Activated T-helper 2 cell treated with anti-CD3 and anti-CD28 coated beads, Interferon-gamma antibody, Interleukin-2, Interleukin-4, amounts not matched to agents 10 μg/mL and 5 μg/mL and 100 μg/mL, durations not matched to agents 14 hours and 24 hours and 36 hours (primary cell): ENCODE results near the gene DNAJB13. TPM values are rescaled to one million over a fixed set of nuclear protein-coding genes. Genes with fewer than 3 reads are reported as not detected.

ENCODE experiments used
- DNase-seq: peaks from one replicate; pipeline ENCODE4 v3.0.0; 2021; ENCODE audit warnings: low spot score
- H3K27ac Mint-ChIP-seq: one replicate; pipeline ENCODE4 v1.8.0; 2021; ENCODE audit warnings: mixed read lengths
- H3K27me3 Mint-ChIP-seq: one replicate; pipeline ENCODE4 v1.8.0; 2021; ENCODE audit warnings: low read depth, mixed read lengths
- H3K36me3 Mint-ChIP-seq: one replicate; pipeline ENCODE4 v1.8.0; 2021; ENCODE audit warnings: low read depth, mixed read lengths
- H3K4me1 Mint-ChIP-seq: one replicate; pipeline ENCODE4 v1.8.0; 2021; ENCODE audit warnings: low read depth, mixed read lengths
- H3K4me3 Mint-ChIP-seq: one replicate; pipeline ENCODE4 v1.8.0; 2021; ENCODE audit warnings: low read depth, mild to moderate bottlenecking, moderate library complexity, mixed read lengths
- H3K9me3 Mint-ChIP-seq: one replicate; pipeline ENCODE4 v1.8.0; 2021; ENCODE audit warnings: mixed read lengths
- intact Hi-C: fragments of 100-400 bp; cut with micrococcal nuclease; formaldehyde crosslinking; loops from one replicate; pipeline ENCODE4 v1.15.1; 2023
- total RNA-seq: library from RNA; stranded (reverse); gene quantifications from 2 replicates; pipeline ENCODE4 v1.2.3, GENCODE V29; 2022

The DNAJB13 gene
- total RNA-seq, 1 donor from 2014 or later, result 0.52 TPM

DNA sequence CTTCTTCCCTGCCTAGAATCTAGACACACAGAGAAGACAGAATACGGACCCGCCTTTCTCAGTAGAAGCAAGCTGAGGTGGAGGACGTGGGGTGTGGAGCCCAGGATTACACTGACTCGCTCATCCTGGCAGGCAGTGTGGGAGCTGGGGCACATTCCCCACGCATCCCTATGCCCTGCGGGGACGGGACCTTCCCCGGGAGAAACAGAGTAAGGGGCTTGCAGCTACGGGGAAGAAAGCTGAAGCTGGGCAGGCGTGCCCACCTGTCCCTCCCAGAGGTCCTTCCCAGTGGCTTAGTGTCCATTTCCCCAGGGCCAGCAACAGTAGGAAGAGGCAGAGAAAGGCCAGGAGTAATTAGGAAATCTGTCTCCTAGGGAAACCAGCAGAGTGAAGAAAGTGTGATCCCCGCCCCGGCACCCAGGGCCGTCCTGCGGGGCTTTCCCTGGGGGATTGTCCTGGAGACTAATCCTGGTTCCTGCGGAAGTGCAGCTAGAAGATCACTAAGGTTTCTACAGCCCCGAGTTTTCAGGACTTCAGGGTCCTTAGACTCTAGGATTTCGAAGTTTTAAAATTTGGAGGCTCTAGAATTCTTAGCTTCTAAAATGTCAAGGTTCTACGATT is 7.8 kb downstream of the DNAJB13 start:
- no peaks in the 10 kb centered on the region for H3K9me3 Mint-ChIP-seq
- no peak overlapping the region for H3K4me3 Mint-ChIP-seq
- intact Hi-C loops, result no loop called here
- no peaks in the 10 kb centered on the region for H3K36me3 Mint-ChIP-seq
- no peak for DNase-seq
- H3K27me3 Mint-ChIP-seq, result peaks cover 13% of the 10 kb centered on the region
- H3K27ac Mint-ChIP-seq, result no peak overlapping the region
- peaks cover 3% of the 10 kb centered on the region for H3K4me1 Mint-ChIP-seq

DNA sequence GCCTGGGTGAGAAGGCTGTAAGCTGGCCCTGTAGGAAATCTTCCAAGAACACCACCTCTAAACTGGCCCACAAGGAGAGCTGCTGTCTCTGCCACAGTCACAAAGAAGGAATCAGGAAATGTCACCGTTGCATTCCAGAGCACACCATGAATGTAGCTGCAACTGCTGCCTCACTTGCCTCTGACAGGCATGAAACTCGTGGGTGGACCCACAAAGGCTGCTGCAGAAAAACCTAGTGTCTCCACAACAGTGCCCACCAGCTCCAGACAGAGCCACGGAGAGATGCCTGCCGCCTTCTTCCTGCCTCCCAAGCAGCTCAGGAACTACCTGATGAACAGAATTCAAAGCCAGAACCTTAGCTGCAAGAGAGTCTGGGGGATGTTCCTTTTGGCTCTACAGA is 10.5 kb downstream of the DNAJB13 start:
- Mint-ChIP-seq H3K27ac (no peak overlapping the region), H3K36me3 (no peaks in the 10 kb centered on the region)
- intact Hi-C loops, result loop anchor here (10.0 kb wide), 1 partner anchor 273 kb away; no protein-coding TSS in a partner anchor

DNA sequence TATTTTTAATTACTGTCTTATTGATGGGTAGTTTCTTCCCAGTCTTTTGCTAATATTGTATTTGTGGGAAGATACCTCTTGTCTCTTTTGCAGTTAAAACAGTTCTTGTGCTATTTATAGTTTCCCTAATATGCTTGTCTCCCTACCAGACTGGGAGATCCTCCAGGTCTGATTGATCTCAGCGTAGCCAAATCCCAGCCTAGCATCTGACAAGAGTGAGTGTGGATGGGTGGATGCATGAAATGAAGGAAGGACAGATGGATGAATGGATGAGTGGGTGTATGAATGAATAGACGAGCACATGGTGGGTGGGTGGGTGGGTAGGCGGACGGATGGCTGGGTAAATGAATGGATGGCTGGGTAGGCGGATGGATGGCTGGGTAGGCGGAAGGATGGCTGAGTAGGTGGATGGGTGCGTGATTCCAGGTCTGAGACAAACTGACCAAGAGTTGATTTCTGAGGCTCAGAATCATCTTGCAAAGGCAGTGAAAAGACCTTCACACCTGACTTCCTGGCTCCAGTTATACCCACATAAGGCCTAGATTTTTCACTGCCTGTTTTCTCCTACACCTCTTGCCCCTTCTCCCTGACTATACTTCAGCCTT is 11.4 kb downstream of the DNAJB13 start:
- H3K4me1 Mint-ChIP-seq, result peaks cover 10% of the 10 kb centered on the region
- no peak overlapping the region for H3K4me3 Mint-ChIP-seq
- peaks cover 4% of the 10 kb centered on the region for H3K27me3 Mint-ChIP-seq
- H3K27ac Mint-ChIP-seq, result no peak overlapping the region
- H3K9me3 Mint-ChIP-seq, result no peaks in the 10 kb centered on the region
- intact Hi-C loops, result loop anchor here (10.0 kb wide), 1 partner anchor 273 kb away; no protein-coding TSS in a partner anchor
- DNase-seq, result no peak
- H3K36me3 Mint-ChIP-seq, result no peaks in the 10 kb centered on the region

More for the DNA sequence above, 10.5 kb downstream of the DNAJB13 start:
- peaks cover 10% of the 10 kb centered on the region for H3K4me1 Mint-ChIP-seq
- no peak overlapping the region for H3K4me3 Mint-ChIP-seq
- no peaks in the 10 kb centered on the region for H3K9me3 Mint-ChIP-seq
- no peak for DNase-seq
- H3K27me3 Mint-ChIP-seq, result peaks cover 7% of the 10 kb centered on the region

- intact Hi-C loops, result loop anchor here (1.0 to 10.0 kb wide), 4 partner anchors 126 to 357 kb away; no protein-coding TSS in a partner anchor
- Mint-ChIP-seq H3K36me3 (no peaks in the 10 kb centered on the region), H3K27me3 (no peaks in the 10 kb centered on the region), H3K4me3 (no peak overlapping the region), H3K4me1 (peaks cover 15% of the 10 kb centered on the region), H3K9me3 (no peaks in the 10 kb centered on the region), H3K27ac (no peak overlapping the region)
- no peak for DNase-seq
Measured at GRCh38 chr11:73963861-73964260, 13.0 kb downstream of the DNAJB13 start.

GRCh38 chr11:73965076-73965763 is 14.4 kb downstream of the DNAJB13 start:
- Mint-ChIP-seq H3K27ac (no peak overlapping the region), H3K36me3 (no peaks in the 10 kb centered on the region), H3K27me3 (no peaks in the 10 kb centered on the region), H3K4me1 (peaks cover 27% of the 10 kb centered on the region), H3K9me3 (no peaks in the 10 kb centered on the region), H3K4me3 (peak overlapping the region; percentile 57)
- DNase-seq, result no peak
- intact Hi-C loops, result loop anchor here (10.0 kb wide), 1 partner anchor 270 kb away; no protein-coding TSS in a partner anchor

GRCh38 chr11:73965764-73966121 is 14.9 kb downstream of the DNAJB13 start:
- DNase-seq, result no peak
- no peaks in the 10 kb centered on the region for H3K27me3 Mint-ChIP-seq
- no peaks in the 10 kb centered on the region for H3K36me3 Mint-ChIP-seq
- no peak overlapping the region for H3K4me3 Mint-ChIP-seq
- no peak overlapping the region for H3K27ac Mint-ChIP-seq
- H3K4me1 Mint-ChIP-seq, result peaks cover 29% of the 10 kb centered on the region
- no peaks in the 10 kb centered on the region for H3K9me3 Mint-ChIP-seq
- intact Hi-C loops, result loop anchor here (10.0 kb wide), 1 partner anchor 269 kb away; no protein-coding TSS in a partner anchor

GRCh38 chr11:73968356-73968966 is 17.6 kb downstream of the DNAJB13 start:
- Mint-ChIP-seq H3K27me3 (no peaks in the 10 kb centered on the region), H3K4me3 (no peak overlapping the region), H3K36me3 (peaks cover 10% of the 10 kb centered on the region), H3K4me1 (peaks cover 45% of the 10 kb centered on the region), H3K9me3 (no peaks in the 10 kb centered on the region), H3K27ac (peak overlapping the region; percentile 7)
- intact Hi-C loops, result loop anchor here (10.0 kb wide), 1 partner anchor 266 kb away; no protein-coding TSS in a partner anchor
- DNase-seq, result no peak

DNA sequence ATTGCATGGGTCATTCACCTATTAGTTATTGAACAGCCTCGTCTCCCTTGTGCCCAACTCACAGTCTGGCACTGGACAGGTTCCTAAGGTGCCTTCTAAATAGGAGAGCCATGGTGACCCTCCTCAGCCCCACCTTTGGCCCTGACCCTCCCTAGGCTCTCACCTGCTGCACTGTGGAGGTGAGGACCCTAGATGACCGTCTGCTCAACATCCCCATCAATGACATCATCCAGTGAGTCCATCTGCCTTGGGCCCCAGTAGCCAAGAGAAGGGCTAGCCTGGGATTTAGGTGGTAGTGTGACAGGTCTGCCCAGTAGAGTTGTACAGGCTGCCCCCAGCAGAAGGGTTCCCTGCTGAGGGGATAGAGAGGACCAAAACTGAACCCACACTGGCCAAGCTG is 18.3 kb downstream of the DNAJB13 start:
- Mint-ChIP-seq H3K27ac (peak overlapping the region; percentile 7), H3K4me3 (no peak overlapping the region), H3K27me3 (no peaks in the 10 kb centered on the region), H3K9me3 (no peaks in the 10 kb centered on the region), H3K4me1 (peaks cover 48% of the 10 kb centered on the region), H3K36me3 (peaks cover 15% of the 10 kb centered on the region)
- no peak for DNase-seq
- intact Hi-C loops, result loop anchor here (10.0 kb wide), 1 partner anchor 266 kb away; no protein-coding TSS in a partner anchor

DNA sequence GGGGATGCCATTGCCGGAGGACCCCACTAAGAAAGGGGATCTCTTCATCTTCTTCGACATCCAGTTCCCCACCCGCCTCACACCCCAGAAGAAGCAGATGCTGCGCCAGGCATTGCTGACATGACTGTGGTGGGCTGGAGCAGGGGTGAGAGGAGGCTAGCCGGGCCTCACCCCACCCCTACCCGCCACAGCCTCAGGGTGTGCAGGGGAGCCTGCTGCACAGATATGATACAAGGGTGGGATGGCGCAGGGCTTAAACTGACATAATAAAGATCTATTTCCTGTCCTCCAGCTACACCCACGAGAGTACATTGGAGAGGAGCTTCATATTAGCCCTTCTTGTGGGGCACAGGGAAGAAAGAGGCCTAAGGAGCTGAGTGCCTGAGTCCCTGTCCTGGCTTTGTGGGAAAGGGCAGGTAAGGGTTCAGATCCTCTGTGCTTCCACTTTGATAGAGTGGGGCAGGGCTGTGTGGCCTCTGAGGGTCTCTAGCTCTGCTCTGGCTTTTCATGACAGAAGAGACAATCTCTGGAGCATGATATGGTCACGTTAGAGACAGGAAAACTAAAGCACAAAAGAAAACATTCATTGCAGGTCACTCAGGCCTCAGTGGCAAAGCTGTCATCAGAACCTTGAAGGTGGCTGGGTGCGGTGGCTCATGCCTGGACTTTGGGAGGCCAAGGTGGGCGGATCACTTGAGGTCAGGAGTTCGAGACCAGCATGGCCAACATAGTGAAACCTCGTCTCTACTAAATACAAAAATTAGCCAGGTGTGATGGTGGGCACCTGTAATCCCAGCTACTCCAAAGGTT is 19.4 kb downstream of the DNAJB13 start:
- H3K4me1 Mint-ChIP-seq, result peaks cover 53% of the 10 kb centered on the region

DNA sequence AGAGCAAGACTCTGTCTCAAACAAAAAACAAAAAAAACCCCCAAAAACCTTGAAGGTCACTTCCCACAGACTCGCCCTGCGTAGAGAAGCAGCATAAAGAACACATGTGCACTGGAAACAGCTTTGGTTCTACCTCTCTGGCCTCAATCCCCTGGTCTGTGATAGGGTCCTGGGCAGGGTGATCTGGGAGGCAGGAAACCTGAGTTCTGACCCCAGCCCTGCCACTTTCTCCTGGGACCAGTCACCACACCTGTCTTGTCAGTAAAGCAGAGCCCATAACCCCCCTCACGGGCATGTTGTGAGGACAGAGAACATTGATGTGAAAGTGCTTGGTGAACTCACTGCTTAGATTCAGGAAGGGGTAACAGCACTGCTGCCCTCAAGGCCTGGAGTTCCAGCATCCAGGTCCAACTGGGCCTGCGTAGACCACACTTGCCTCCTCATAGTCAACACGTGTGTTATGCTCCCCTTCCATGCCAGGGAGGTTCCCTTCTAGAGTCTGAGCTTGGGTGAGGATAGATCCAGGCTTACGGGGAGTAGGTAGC is 20.4 kb downstream of the DNAJB13 start:
- intact Hi-C loops, result no loop called here
- H3K27me3 Mint-ChIP-seq, result no peaks in the 10 kb centered on the region
- H3K4me3 Mint-ChIP-seq, result no peak overlapping the region
- DNase-seq, result no peak
- H3K27ac Mint-ChIP-seq, result peak overlapping the region; percentile 76
- H3K36me3 Mint-ChIP-seq, result peaks cover 37% of the 10 kb centered on the region
- no peaks in the 10 kb centered on the region for H3K9me3 Mint-ChIP-seq
- H3K4me1 Mint-ChIP-seq, result peaks cover 59% of the 10 kb centered on the region

More for the DNA sequence above, 19.4 kb downstream of the DNAJB13 start:
- intact Hi-C loops, result loop anchor here (10.0 kb wide), 1 partner anchor 265 kb away; no protein-coding TSS in a partner anchor
- H3K27ac Mint-ChIP-seq, result peak overlapping the region; percentile 65
- H3K9me3 Mint-ChIP-seq, result no peaks in the 10 kb centered on the region
- H3K27me3 Mint-ChIP-seq, result no peaks in the 10 kb centered on the region
- H3K36me3 Mint-ChIP-seq, result peaks cover 26% of the 10 kb centered on the region
- DNase-seq, result no peak
- no peak overlapping the region for H3K4me3 Mint-ChIP-seq

GRCh38 chr11:73972187-73972586 is 21.4 kb downstream of the DNAJB13 start:
- intact Hi-C loops, result no loop called here
- peaks cover 46% of the 10 kb centered on the region for H3K36me3 Mint-ChIP-seq
- H3K27me3 Mint-ChIP-seq, result no peaks in the 10 kb centered on the region
- H3K4me3 Mint-ChIP-seq, result no peak overlapping the region
- no peak for DNase-seq
- peak overlapping the region; percentile 61 for H3K27ac Mint-ChIP-seq
- H3K9me3 Mint-ChIP-seq, result no peaks in the 10 kb centered on the region
- peaks cover 66% of the 10 kb centered on the region for H3K4me1 Mint-ChIP-seq
